ENCODE measurements around the gene FGGY. TPM values are rescaled to one million over a fixed set of nuclear protein-coding genes. Genes with fewer than 3 reads are reported as not detected.

Gene FGGY
- total and polyA plus RNA-seq, 4 donors = 16.0 to 67.0 (median 43.4) TPM

DNA sequence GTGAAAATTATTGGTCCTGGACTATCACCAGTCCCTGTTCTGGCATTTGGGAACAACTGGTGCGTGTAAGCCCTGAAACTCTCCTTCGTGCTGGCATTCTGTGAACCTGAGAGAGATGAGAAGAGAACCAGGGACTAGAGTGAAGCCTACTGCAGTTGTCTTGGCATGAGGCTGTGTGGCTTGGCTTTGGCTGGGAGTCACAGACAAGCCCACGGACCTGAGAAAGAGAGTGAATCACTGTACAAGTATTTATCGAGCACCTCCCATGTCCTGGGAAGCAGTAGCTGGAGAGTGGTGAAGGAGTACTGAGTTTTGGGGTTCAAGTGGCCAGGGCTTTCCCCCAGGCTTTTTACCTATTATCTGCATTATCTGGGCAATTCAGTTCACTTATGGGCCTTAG, 63.3 kb downstream of the FGGY start:
- Histone ChIP-seq H3K27ac (ENCODE audit: low read depth in 1 of 2, low read length in 2 of 2) (no peak overlapping the region), H3K27me3 (ENCODE audit: control insufficient read depth in 4 of 4, insufficient read depth in 4 of 4, low read length in 3 of 4) (no peaks in the 10 kb centered on the region), H3K9ac (ENCODE audit: low read depth in 1 of 2, low read length in 2 of 2) (no peak overlapping the region), H3K36me3 (ENCODE audit: control insufficient read depth in 4 of 4, insufficient read depth in 3 of 4, low read depth in 1 of 4, low read length in 3 of 4) (peaks cover 1 to 11% (median 9%) of the 10 kb centered on the region in 4 donors), H3K4me1 (ENCODE audit: control insufficient read depth in 4 of 4, insufficient read depth in 4 of 4, low read length in 3 of 4) (no peaks in the 10 kb centered on the region), H3K4me3 (ENCODE audit: low read depth in 1 of 3, low read length in 3 of 3) (no peak overlapping the region), H3K9me3 (ENCODE audit: control insufficient read depth in 4 of 4, low read length in 3 of 4) (no peaks in the 10 kb centered on the region)
- DNase-seq (ENCODE audit: low spot score) = no peak
- WGBS = 93% methylated on average over 4 of the region's 4 CpGs
- no peak for TF ChIP-seq FOXA1 (IDR thresholded peaks at IDR 0.05)
- TF ChIP-seq CTCF (IDR thresholded peaks at IDR 0.05; ENCODE audit: low read depth, low read length, missing input control) = no peak
- TF ChIP-seq, protein P1, sequence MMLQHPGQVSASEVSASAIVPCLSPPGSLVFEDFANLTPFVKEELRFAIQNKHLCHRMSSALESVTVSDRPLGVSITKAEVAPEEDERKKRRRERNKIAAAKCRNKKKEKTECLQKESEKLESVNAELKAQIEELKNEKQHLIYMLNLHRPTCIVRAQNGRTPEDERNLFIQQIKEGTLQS (IDR thresholded peaks at IDR 0.05) = no peak
- no peak for TF ChIP-seq GABPA (IDR thresholded peaks at IDR 0.05 in 1 of 2, conservative IDR thresholded peaks at IDR 0.05 in 1 of 2)
- no peak for TF ChIP-seq FOXA2 (IDR thresholded peaks at IDR 0.05)

- Histone ChIP-seq H3K27ac (ENCODE audit: low read depth in 1 of 2, low read length in 2 of 2) (no peak overlapping the region), H3K4me1 (ENCODE audit: control insufficient read depth in 4 of 4, insufficient read depth in 4 of 4, low read length in 3 of 4) (no peaks in the 10 kb centered on the region), H3K27me3 (ENCODE audit: control insufficient read depth in 4 of 4, insufficient read depth in 4 of 4, low read length in 3 of 4) (no peaks in the 10 kb centered on the region), H3K9ac (ENCODE audit: low read depth in 1 of 2, low read length in 2 of 2) (no peak overlapping the region), H3K9me3 (ENCODE audit: control insufficient read depth in 4 of 4, low read length in 3 of 4) (no peaks in the 10 kb centered on the region), H3K36me3 (ENCODE audit: control insufficient read depth in 4 of 4, insufficient read depth in 3 of 4, low read depth in 1 of 4, low read length in 3 of 4) (peaks cover 1 to 14% (median 10%) of the 10 kb centered on the region in 4 donors), H3K4me3 (ENCODE audit: low read depth in 1 of 3, low read length in 3 of 3) (no peak overlapping the region)
- DNase-seq (ENCODE audit: low spot score) = no peak
- TF ChIP-seq HNF4G (IDR thresholded peaks at IDR 0.05) (no peak), FOXA1 (IDR thresholded peaks at IDR 0.05) (no peak), REST (IDR thresholded peaks at IDR 0.05) (no peak), TAF1 (conservative IDR thresholded peaks at IDR 0.05) (no peak)
- over 99% methylated on average over 2 of the region's 2 CpGs for WGBS
Observed at GRCh38 chr1:59360729-59361128, 63.8 kb downstream of the FGGY start.

DNA sequence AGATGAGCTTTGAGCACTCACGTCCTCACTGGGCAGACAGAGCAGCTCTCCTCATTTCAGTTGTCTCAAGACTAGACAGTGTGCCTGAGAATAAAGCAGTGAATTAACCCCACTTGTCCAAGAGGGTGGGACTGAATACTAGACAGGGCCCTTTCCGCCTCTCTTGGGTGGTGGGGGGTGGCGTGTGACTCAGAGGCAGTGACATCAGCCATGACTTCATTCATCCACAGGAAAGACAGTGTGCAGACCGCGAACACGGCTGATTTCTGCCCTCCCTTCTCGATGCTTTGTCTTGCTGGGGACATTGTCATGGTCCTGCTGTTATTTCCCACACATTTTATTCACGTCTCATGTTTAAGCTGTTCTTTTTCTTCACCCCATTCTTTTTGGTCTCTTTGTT, 64.9 kb downstream of the FGGY start:
- Histone ChIP-seq H3K4me3 (ENCODE audit: low read depth in 1 of 3, low read length in 3 of 3) (no peak overlapping the region), H3K4me1 (ENCODE audit: control insufficient read depth in 4 of 4, insufficient read depth in 4 of 4, low read length in 3 of 4) (no peaks in the 10 kb centered on the region), H3K27me3 (ENCODE audit: control insufficient read depth in 4 of 4, insufficient read depth in 4 of 4, low read length in 3 of 4) (no peaks in the 10 kb centered on the region), H3K27ac (ENCODE audit: low read depth in 1 of 2, low read length in 2 of 2) (no peak overlapping the region), H3K9ac (ENCODE audit: low read depth in 1 of 2, low read length in 2 of 2) (no peak overlapping the region), H3K9me3 (ENCODE audit: control insufficient read depth in 4 of 4, low read length in 3 of 4) (no peaks in the 10 kb centered on the region), H3K36me3 (ENCODE audit: control insufficient read depth in 4 of 4, insufficient read depth in 3 of 4, low read depth in 1 of 4, low read length in 3 of 4) (peaks cover 1 to 17% (median 13%) of the 10 kb centered on the region in 4 donors)
- 96% methylated on average over 8 of the region's 8 CpGs for WGBS
- no peak for TF ChIP-seq HNF4A (conservative IDR thresholded peaks at IDR 0.05)
- no peak for DNase-seq (ENCODE audit: low spot score)

Measured in liver (tissue), 9 donors.